D721Med (cell line): ENCODE measurements around the gene CYB5D1.
A peak's percentile ranks its signal among the peaks of the same experiment; 100 is the strongest.

Experiments
- DNase-seq: peaks from one replicate; pipeline ENCODE4 v3.0.0; 2011; ENCODE audit warnings: low spot score; ENCODE audit not compliant: insufficient read length
- FAIRE-seq: peaks from 2 replicates; lab custom pipeline; 2011; peaks lifted over from hg19 to GRCh38; lab: Jason Lieb, UNC
- TF ChIP-seq, protein P1 (sequence below): IDR thresholded peaks from 2 replicates; pipeline ENCODE4 v1.5.1; 2012; ENCODE audit warnings: mild to moderate bottlenecking, control low read depth; ENCODE audit not compliant: insufficient read depth; ENCODE audit errors: missing control alignments

Gene CYB5D1

DNA sequence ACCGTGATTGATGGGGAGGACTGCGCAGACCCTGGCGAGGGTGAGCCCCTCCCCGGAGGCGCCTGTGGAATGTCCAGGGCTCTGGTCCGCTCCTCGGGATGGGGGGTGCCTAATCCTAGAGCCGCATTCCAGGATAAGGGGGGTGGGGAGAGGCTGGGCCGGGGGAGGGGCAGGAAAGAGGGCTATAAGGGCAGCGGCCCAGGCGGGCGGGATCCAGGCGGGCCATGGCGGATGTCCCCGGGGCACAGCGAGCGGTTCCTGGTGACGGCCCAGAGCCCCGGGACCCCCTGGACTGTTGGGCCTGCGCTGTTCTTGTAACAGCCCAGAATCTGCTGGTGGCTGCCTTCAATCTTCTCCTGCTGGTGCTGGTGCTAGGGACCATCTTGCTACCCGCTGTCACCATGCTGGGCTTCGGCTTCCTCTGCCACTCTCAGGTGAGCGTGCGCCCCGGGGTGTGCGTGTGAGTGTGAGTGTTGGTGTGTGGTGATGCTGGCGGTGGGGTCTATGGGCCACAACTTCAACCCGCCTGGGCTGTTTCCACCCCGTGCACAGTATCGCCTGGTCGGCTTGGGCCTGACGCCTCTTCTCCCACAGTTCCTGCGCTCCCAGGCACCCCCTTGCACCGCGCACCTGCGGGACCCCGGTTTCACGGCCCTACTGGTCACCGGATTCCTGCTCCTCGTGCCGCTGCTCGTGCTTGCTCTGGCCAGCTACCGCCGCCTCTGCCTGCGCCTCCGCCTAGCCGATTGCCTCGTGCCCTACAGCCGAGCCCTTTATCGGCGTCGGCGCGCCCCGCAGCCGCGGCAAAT lies 2.7 kb upstream of the CYB5D1 start, which contains the start of gene TMEM88:
Gene TMEM88, plus strand, starts transcription at position 216 of the 809 bp plus-strand sequence. Its CDS starts 9 bp downstream, at position 225.
- DNase-seq (no peak), FAIRE-seq (no peak)
- TF ChIP-seq, protein P1, sequence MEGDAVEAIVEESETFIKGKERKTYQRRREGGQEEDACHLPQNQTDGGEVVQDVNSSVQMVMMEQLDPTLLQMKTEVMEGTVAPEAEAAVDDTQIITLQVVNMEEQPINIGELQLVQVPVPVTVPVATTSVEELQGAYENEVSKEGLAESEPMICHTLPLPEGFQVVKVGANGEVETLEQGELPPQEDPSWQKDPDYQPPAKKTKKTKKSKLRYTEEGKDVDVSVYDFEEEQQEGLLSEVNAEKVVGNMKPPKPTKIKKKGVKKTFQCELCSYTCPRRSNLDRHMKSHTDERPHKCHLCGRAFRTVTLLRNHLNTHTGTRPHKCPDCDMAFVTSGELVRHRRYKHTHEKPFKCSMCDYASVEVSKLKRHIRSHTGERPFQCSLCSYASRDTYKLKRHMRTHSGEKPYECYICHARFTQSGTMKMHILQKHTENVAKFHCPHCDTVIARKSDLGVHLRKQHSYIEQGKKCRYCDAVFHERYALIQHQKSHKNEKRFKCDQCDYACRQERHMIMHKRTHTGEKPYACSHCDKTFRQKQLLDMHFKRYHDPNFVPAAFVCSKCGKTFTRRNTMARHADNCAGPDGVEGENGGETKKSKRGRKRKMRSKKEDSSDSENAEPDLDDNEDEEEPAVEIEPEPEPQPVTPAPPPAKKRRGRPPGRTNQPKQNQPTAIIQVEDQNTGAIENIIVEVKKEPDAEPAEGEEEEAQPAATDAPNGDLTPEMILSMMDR = no peak

DNA sequence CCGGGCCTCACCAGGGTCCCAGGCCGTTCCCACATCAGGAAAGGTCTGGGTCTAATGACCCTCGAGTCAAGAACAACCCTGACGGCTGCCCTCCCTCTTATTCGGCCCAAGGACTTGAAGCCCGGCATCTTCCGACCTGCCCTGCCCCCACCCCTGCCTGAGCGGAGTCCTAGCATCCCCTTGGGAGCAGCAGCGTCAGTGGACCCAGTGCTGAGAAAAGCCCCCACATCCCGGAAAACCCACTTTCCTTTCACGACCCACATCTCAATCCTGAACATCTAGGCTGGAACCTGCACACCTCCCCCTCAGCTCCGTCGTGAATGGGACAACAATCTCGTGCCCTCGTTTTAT lies 2.2 kb upstream of the CYB5D1 start:
- no peak for DNase-seq
- FAIRE-seq = no peak
- TF ChIP-seq, protein P1 = no peak

DNA sequence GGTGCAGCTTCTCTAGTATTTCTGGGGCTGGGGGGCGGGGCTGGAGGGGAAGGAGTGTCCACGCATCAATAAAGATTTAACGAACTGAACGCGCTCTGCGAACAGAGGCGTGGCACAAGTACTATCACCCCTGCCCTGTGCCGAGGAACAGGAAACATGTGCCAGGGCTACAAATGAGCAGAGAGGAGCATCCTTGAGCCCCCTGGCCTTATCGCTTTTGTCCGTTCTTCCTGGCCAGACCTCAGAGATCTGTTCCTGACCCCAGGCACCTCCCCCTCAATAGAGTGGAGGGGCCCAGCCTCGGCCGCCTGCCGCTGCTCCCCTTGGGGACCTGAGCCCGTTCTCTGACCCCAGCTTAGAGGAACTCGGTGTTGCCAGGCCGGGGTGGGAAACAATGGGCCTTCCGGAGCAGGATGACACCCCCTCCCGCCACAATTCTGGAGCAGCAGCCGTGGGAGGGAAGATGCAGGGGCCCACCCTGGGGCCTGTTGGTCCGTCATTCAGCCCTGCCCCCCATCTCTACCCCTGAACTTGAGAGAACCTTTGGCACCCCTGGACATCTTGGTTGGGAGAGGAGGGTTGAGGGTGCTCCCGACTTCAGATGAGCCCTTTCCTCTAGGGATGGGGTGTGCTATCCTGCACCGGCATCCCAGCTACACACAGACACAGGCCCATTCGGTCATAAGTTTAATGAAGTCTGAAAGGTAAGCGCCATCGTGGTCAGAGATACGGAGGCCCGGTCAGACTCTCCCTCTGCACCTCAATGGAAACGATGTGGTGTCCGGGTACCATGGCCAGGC lies 1.6 kb upstream of the CYB5D1 start:
- FAIRE-seq = no peak
- DNase-seq = no peak
- TF ChIP-seq, protein P1 = no peak

DNA sequence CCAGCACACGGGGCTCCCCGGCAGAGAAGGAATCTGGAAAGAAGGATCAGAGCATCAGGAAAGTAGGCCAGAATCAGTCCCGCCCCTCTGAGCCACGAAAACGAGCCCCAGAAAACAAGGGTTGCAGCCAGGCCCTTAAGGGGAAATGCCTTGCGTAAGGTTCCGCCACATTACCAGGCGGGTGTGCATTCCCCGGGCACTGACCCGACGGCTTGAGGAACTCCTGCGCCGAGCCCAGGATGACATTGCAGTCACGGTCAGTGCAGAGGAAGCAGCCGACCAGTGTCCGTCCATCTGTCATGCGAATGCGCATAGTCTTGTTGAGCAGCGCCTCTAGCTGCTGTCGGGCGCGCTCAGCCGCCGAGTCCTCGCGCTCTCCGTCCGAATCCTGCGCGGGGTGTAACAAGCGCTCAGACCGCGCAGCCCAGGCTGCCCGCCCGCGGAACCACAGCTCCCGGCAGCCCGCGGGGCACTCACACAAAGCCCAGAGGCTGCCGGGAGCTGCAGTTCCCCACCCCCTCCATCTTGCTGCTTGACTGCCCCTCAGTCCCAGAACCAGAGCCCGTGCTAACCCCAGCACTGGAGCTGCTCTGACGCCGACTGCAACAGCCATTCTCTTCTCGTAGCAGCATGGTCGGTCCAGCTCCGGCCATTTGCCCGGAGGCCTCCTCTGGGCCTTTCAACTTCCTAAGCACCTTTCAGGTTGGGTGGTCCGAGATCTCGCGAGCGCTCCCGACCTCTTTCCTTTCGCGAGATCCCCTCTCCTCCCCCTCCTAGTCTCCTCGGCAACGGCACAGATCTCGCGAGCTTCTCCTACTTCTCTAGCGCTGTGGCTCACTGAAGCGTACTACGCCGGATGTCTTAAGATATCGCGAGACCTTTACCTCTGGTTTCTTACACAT lies 741 bp upstream of the CYB5D1 start, which contains the start of gene NAA38:
Gene NAA38, minus strand, starts transcription at position 749 of the 902 bp plus-strand sequence. Its CDS starts 96 bp downstream, at position 653.
- TF ChIP-seq, protein P1 = peak; percentile 18
- FAIRE-seq (peak; percentile 16), DNase-seq (peak; percentile 68)

DNA sequence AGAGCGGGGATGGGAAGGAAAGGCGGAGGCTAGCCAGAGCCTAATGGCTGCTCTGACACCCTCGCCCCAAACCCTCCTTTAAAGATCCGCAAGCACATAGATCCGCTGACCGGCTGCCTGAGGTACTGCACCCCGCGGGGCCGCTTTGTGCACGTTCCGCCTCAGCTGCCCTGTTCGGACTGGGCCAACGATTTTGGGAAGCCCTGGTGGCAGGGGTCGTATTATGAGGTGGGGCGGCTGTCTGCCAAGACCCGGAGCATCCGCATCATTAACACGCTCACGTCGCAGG lies 663 bp downstream of the CYB5D1 start:
- TF ChIP-seq, protein P1 = no peak
- no peak for DNase-seq
- no peak for FAIRE-seq

DNA sequence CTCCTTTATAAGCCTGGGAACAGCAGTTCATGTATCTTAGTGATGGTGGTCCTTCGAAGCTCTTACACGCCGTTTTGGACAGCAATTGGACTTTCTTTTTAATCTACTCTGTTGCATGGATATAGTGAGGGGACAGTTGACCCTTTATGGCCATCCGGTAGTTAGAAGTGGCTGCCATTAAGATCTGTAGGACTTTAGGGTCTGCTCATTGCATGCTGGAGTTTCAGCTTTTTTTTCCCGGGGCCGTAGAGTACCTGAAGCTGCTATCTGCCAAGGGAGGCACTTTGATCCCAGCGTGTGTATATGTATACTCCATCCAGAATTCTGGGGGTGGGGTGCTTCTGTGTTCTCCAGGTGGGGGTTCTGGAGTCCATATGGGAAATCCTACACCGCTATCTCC lies 1.2 kb downstream of the CYB5D1 start:
- TF ChIP-seq, protein P1 = no peak
- DNase-seq (no peak), FAIRE-seq (no peak)
